Loucy (cell line): ENCODE measurements around the gene SH3BP5.

Source experiments
- H2AFZ ChIP-seq: fragments of 200-600 bp; sonication (generic); 2 replicates; pipeline ENCODE4 v1.6.0; 2016; ENCODE audit warnings: antibody characterized with exemption, mild to moderate bottlenecking, low read length, moderate library complexity
- H3F3A ChIP-seq: fragments of 200-600 bp; 2 replicates; pipeline ENCODE4 v1.6.0; 2016; ENCODE audit warnings: antibody characterized with exemption, low read depth, mild to moderate bottlenecking
- H3K27me3 ChIP-seq: fragments of 200-600 bp; sonication (generic); 2 replicates; pipeline ENCODE4 v1.6.1; 2014; ENCODE audit warnings: low read length, mild to moderate bottlenecking; ENCODE audit not compliant: insufficient read depth, poor library complexity, severe bottlenecking
- H3K36me3 ChIP-seq: fragments of 200-600 bp; sonication (generic); 2 replicates; pipeline ENCODE4 v1.6.1; 2016; ENCODE audit warnings: low read length; ENCODE audit not compliant: insufficient read depth
- H3K4me1 ChIP-seq: fragments of 200-600 bp; sonication (generic); 2 replicates; pipeline ENCODE4 v1.5.1; 2014; ENCODE audit warnings: low read length, mild to moderate bottlenecking; ENCODE audit not compliant: insufficient read depth, poor library complexity, severe bottlenecking
- H3K4me2 ChIP-seq: fragments of 200-600 bp; sonication (generic); 2 replicates; pipeline ENCODE4 v1.6.0; 2014; ENCODE audit warnings: antibody characterized with exemption, low read length, low read depth, mild to moderate bottlenecking; ENCODE audit not compliant: poor library complexity, severe bottlenecking
- H3K4me3 ChIP-seq: fragments of 200-600 bp; sonication (generic); 2 replicates; pipeline ENCODE4 v1.5.1; 2014; ENCODE audit warnings: low read length, mild to moderate bottlenecking, mixed read lengths; ENCODE audit not compliant: poor library complexity, severe bottlenecking
- H3K79me2 ChIP-seq: fragments of 200-600 bp; sonication (generic); 2 replicates; pipeline ENCODE4 v1.6.1; 2014; ENCODE audit warnings: low read length; ENCODE audit not compliant: insufficient read depth
- H3K9ac ChIP-seq: fragments of 200-600 bp; sonication (generic); 2 replicates; pipeline ENCODE4 v1.6.0; 2014; ENCODE audit warnings: mild to moderate bottlenecking, low read depth, low read length, moderate library complexity; ENCODE audit not compliant: poor library complexity, severe bottlenecking
- H3K9me2 ChIP-seq: fragments of 200-600 bp; sonication (generic); replicated peaks from 2 replicates; pipeline ENCODE4 v1.6.1; 2016; ENCODE audit warnings: low read depth, low read length, mixed read lengths
- H3K9me3 ChIP-seq: fragments of 200-600 bp; sonication (generic); 2 replicates; pipeline ENCODE4 v1.6.1; 2014; ENCODE audit warnings: mild to moderate bottlenecking, antibody characterized with exemption, low read length, low read depth; ENCODE audit not compliant: insufficient read depth
- H4K20me1 ChIP-seq: fragments of 200-600 bp; sonication (generic); 2 replicates; pipeline ENCODE4 v1.6.0; 2014; ENCODE audit warnings: antibody characterized with exemption, low read length, mild to moderate bottlenecking; ENCODE audit not compliant: insufficient read depth, poor library complexity, severe bottlenecking
- CTCF ChIP-seq: fragments of 200-600 bp; sonication (generic); conservative IDR thresholded peaks from 2 replicates; pipeline ENCODE4 v1.5.1; 2014; ENCODE audit warnings: mild to moderate bottlenecking, antibody characterized with exemption, low read length
- EZH2phosphoT487 ChIP-seq: fragments of 200-600 bp; IDR thresholded peaks from 2 replicates; pipeline ENCODE4 v1.6.1; 2018; ENCODE audit warnings: antibody characterized with exemption, mild to moderate bottlenecking, moderate library complexity, borderline replicate concordance

Gene SH3BP5

DNA sequence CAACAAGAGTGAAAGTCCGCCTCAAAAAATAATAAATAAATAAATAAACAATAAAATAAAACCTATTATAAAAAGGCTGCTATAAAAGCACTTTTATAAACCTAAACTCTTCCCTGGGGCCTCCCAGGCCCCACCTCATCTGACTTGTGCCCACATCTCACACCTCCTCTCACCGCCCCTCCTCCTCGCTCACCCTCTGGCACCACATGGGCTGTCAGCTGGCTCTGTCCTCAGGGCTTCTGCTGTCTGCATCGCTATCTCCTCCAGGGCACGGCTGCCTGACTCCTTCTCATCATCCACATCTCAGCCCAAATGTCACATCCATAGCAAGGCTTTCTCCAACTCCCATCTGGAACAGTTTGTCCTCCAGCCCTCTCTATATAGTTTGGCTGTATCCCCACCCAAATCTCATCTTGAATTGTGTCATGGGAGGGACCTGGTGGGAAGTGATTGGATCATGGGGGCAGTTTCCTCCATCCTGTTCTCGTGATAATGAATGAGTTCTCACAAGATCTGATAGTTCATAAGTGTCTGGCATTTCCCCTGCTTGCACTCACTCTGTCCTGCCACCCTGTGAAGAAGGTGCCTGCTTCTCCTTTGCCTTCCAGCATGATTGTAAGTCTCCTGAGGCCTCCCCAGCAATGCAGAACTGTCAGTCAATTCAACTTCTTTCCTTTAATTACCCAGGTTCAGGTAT lies 8.8 kb upstream of the SH3BP5 start:
- no peaks in the 10 kb centered on the region for H3K36me3 ChIP-seq
- H3K27me3 ChIP-seq: no peaks in the 10 kb centered on the region
- no peaks in the 10 kb centered on the region for H3F3A ChIP-seq
- no peaks in the 10 kb centered on the region for H3K9me2 ChIP-seq
- H3K9me3 ChIP-seq: no peaks in the 10 kb centered on the region
- no peak overlapping the region for H2AFZ ChIP-seq
- no peaks in the 10 kb centered on the region for H3K79me2 ChIP-seq
- TF ChIP-seq CTCF (no peak), EZH2phosphoT487 (no peak)
- no peak overlapping the region for H3K9ac ChIP-seq
- no peak overlapping the region for H3K4me2 ChIP-seq
- H4K20me1 ChIP-seq: no peaks in the 10 kb centered on the region
- H3K4me1 ChIP-seq: no peaks in the 10 kb centered on the region
- no peak overlapping the region for H3K4me3 ChIP-seq

- Histone ChIP-seq H3K4me3 (no peak overlapping the region), H3K9me2 (no peaks in the 10 kb centered on the region), H3K79me2 (no peaks in the 10 kb centered on the region), H3K9ac (no peak overlapping the region), H2AFZ (no peak overlapping the region), H3F3A (no peaks in the 10 kb centered on the region), H3K36me3 (no peaks in the 10 kb centered on the region), H4K20me1 (no peaks in the 10 kb centered on the region), H3K4me1 (no peaks in the 10 kb centered on the region), H3K4me2 (no peak overlapping the region), H3K9me3 (no peaks in the 10 kb centered on the region), H3K27me3 (no peaks in the 10 kb centered on the region)
- TF ChIP-seq EZH2phosphoT487 (no peak), CTCF (no peak)
These were observed 7.4 kb upstream of the SH3BP5 start for GRCh38 chr3:15339786-15340215.

DNA sequence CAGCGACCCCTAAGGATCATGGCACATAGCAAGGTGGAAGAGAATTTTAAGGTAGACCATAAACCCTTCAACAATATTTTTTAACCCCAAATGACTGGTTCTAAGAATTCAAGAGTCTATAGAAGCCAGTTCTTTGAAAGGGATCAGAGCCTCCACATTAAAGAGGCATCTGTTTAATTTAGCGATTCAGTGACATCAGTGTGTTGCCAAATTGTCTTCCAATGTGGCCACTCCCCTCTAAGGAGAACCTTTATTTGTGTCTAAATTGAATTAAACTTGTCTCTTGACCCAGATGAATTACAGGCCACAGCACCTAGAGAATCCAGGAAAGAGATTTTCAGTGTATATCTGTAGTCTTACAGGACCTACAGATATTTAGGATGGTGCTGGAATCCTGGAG lies 6.6 kb upstream of the SH3BP5 start:
- H3K9me2 ChIP-seq: no peaks in the 10 kb centered on the region

More for the DNA sequence above, 6.6 kb upstream of the SH3BP5 start:
- Histone ChIP-seq H3K9me3 (no peaks in the 10 kb centered on the region), H3K4me2 (no peak overlapping the region), H3K4me3 (no peak overlapping the region), H2AFZ (no peak overlapping the region), H3K36me3 (no peaks in the 10 kb centered on the region), H3K9ac (no peak overlapping the region), H3K27me3 (no peaks in the 10 kb centered on the region), H3K79me2 (no peaks in the 10 kb centered on the region), H3K4me1 (no peaks in the 10 kb centered on the region), H3F3A (no peaks in the 10 kb centered on the region), H4K20me1 (no peaks in the 10 kb centered on the region)
- TF ChIP-seq EZH2phosphoT487: no peak
- TF ChIP-seq CTCF: no peak
